Measurements from ENCODE around the gene SHC1.

DNA sequence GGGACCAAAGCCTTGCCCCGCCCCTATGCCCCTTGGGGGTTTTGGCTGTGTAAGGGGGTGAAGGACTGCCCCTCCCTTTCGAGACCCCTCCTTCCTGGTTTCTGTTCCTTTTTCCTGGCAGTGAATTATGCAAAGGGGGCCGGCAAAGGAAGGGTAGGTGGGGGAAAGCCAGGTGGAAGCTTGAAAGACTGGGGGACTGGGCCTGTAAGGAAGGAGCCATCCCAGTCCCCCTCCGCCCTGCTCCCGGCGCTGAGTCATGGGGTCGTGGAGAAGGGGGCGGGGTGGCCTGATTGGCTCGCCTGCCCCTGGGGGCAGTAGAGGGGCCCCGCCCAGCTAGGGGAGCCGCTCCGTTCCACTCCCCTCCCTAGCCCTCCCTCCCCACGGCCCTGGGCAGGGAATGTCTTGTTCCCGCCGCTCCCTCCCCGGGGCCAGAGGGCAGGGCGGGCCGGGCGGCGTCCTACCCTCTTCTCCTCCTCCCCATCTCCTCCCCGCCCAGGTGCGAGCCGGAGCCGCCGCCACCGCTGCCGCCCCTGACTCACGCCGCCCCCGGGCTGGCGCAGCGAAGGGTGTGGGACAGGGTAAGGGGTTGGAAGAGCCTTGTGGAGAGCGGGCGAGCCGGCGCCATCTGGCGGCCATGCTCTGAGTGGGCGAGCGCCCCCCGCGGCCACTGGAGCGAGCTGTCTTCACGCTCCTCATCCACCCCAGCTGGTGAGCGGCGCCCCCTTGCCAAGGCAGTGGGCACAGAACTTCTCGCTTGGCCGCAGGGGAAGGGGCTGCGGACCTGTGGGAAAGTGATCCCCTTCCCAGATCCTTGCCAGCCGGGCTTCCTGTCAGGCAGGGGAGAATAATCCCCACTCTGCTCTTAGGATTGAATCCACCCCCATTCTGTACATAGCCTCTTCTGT is 46.7 kb upstream of the SHC1 start:
- TF ChIP-seq, protein P1, sequence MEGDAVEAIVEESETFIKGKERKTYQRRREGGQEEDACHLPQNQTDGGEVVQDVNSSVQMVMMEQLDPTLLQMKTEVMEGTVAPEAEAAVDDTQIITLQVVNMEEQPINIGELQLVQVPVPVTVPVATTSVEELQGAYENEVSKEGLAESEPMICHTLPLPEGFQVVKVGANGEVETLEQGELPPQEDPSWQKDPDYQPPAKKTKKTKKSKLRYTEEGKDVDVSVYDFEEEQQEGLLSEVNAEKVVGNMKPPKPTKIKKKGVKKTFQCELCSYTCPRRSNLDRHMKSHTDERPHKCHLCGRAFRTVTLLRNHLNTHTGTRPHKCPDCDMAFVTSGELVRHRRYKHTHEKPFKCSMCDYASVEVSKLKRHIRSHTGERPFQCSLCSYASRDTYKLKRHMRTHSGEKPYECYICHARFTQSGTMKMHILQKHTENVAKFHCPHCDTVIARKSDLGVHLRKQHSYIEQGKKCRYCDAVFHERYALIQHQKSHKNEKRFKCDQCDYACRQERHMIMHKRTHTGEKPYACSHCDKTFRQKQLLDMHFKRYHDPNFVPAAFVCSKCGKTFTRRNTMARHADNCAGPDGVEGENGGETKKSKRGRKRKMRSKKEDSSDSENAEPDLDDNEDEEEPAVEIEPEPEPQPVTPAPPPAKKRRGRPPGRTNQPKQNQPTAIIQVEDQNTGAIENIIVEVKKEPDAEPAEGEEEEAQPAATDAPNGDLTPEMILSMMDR (conservative IDR thresholded peaks at IDR 0.05 in 1 of 2, IDR thresholded peaks at IDR 0.05 in 1 of 2; ENCODE audit: extremely low read depth in 1 of 2, insufficient read depth in 1 of 2, low read depth in 1 of 2, low read length in 2 of 2) = peak; percentile 97 to 100
- TF ChIP-seq EZH2 (IDR thresholded peaks at IDR 0.05; ENCODE audit: borderline replicate concordance, low read length) = no peak

All from mammary epithelial cell (primary cell).